GM18868 (cell line): ENCODE results near the gene TSPAN2.

Experiments used
- ATAC-seq: cut with Tn5 transposase; IDR thresholded peaks from one replicate; pipeline ENCODE4 v1.9.1; 2021; ENCODE audit warnings: mild to moderate bottlenecking, moderate library complexity; ENCODE audit not compliant: unreplicated experiment

Gene TSPAN2

DNA sequence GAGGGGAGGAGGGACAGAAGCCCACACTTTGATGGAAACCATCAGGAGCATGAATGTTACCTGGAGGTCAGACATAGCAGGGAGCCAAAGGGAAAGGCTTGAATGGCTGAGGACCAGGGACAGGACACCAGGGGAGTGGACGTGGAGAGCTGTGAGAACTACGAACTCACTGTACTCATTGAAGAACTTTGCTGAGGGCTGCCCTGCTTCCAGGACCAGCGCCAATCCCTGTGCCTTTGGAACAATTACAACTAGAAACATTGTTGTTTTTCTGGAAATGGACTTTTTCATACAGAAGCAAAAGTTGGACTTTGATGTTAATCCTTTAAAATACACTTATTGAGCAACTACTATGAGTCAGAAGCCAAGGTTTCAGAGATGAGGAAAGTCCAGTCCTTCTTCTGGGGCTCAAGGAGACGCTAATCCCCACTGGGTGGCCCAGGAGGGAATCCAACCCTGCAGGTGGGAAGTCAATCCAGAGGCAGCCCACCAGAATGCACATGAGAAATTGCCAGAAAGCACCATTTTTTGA, 12.9 kb downstream of the TSPAN2 start:
- no peak for ATAC-seq

DNA sequence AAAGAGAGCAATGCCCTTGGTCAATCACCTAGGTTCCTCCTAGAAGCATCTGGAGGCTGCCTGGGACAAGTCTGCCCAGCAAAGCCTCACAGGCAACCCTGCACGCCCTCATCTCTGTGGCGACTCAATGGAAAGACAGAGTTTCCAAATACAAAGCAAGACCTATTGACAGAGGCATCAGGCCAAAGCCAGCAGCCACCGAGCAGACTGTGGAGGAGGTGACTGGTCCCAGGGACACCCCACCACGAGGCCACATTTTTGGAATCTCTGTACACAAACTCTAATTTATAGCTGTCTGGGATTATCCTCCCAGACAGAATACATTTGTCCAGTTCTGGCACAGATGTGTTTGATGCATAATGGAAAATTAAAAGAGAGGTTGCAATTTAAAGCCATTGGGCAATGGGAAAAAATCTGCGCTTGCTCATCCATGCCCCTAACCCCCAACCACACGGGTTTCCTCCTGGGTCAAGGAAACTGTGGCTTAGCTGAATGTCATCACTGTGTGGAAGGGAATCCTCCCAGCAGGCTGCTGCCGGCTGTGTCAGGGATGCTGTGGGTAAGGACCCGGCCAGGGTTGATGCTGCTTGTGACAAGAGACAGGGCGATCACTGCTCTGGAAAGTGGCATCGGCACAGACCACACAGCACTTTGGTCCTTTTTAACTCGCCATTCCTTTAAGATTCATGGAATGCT, 14.3 kb downstream of the TSPAN2 start:
- no peak for ATAC-seq

DNA sequence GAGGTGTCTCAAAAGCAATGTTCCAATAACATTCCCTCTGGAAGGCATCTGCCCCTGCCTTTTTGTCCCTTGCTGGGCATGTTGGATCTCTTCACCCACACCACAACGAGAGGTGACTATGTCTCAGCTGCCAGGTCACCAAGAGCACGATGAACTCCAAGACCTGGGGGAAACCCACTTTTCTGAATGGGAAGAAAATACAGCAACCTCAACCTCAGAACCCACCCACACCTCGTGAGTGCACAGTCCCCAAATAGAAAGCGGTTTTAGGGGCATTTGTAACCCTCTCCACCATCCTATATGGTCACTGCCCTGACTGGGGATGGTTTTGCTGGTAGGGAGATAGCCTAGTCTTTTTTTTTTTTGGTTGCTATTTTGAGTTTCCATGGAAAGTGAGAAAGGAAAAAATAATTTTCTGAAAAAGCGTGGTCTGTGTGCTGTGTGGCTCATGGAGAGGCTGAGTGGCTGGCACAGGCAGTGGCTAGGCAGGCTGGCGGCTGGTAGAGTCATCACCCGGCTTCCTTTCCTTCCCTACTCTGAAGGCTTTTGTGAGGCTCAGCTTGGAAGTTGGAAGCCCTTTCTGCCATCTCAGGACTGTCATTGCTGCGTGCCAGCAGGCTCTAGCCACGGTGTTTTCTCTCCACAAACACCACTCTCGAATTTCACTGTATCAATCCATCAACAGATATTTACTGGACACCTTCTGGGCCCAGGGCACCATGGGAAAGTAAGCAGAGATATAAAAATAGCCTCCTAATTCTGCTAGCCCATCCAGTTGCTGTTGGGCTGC, 15.8 kb downstream of the TSPAN2 start:
- ATAC-seq, result peak; percentile 57

DNA sequence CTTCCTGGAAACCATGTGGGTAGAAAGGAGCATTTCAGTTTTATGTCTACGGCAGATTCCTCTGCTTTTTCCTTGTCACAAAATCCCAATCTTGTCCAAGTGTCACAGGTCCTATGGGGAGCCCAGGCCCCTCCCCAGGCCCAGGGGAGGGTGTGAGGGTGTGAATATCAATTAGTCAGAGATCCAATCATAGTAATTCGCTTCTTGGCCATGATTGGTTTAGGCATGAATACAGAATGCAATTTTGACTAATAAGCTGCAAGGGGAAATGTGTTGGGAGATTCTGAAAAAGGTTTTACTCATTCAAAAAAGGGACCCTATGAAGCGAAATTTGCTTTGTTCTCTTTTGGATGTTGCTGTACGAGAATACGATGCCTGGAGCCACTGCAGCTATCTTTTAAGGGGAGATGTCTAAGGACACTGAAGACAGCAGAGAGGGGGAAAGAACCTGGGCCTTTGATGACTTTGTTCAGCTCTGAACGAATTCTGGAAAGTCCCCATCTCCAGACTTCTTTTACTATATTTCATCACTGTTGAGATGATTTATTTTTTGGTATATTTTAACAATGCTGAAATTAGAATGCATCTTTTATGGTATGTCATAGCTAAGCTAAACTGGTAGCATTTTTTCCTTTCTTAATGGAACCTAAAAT, 18.2 kb downstream of the TSPAN2 start:
- peak; percentile 46 for ATAC-seq

DNA sequence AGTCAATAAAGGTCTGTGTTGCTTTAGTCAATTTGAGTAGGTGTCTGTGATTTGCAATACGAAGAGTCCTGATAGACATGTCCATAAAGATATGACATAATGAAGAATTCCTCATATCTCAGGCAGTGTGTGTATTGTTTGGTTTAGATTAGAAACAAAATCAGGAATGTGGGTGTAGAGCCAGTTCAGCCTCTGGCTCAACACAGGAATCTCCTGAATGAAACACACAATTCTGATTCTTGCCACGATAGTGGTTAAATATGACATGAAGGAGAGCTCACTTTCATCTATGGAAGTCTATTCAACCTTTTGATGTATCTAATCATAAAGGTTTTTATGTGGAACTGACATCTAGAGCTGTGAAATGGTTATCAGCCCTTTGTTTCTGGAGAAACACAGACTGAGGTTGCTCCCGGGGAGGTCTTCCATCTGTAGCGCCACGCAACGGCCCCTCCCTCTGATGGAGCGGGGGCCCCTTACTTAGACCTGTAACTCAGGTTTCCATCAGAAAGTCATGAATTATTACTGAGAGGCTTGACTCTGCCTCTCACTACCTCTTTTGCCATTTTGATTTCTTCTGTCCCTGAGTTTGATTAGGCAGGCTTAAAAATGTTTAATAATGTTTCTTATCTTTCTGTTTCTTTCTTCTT, 19.5 kb downstream of the TSPAN2 start:
- no peak for ATAC-seq

DNA sequence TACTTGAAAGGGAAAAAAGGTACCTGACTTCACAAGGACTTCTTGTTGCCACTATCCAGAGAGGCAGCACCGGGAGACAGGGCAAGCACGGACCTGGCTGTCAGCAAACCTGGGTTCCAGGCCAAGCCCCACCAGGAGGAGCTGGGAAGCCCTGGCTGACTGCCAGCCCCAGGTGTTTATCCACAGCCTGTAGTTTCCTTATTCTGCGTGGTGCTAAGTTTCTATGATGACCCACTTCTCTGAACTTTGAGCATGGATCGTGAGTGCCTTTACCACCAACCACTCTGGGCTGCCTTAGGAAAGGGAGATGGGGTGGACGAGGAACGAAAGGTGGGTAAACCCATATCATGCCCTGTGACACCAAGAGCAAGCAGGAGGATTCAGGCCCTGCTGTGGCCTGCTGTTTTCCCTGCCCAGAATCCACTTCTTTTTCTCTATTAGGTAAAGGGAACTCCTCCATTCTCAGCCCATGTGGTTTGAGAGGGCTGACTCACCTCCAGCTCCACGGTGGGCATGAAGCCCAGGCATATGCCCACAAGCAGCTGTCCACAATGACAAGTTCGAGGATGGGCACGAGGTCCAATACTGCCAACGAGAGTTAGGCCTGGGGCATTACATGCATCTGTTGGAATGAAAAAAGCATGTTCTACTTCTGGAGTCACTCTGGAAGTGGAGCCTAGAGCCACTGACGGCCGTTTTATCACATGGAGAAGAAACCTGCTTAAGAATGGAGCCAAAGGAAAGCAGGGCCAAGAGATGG, 20.3 kb downstream of the TSPAN2 start:
- ATAC-seq, result no peak

DNA sequence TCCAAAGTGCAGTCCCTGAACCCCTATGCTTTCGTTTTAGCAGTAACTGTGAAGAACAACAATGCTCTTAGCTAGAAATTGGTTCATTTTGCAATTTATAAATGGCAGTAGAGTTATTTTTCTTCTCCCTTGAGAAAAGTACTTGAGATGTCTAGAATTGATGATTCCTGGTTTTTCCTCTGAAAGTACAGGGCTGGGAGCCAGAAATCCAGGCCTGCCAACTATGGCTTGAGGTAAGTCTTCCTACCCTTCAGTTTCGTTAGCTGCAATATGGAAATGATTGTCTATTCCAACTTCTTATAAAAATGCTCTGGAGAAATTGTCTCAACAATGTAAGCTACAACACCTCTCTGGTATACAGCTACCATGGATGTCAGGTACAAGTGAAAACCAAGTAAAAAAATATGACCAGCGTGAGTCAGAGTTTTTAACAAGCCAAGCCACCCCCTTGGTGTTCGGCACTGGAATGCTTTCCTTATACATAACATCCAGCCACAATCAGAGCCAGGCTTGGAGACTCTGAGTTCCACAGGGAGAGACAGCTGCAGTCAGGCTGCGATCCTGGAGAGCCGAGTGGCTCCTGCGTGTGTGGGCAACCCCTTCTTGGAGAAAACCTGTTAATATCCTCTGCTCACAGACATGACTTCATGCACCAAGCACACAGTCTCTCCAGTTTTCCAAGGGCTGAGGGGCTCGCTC, 22.0 kb downstream of the TSPAN2 start:
- no peak for ATAC-seq

DNA sequence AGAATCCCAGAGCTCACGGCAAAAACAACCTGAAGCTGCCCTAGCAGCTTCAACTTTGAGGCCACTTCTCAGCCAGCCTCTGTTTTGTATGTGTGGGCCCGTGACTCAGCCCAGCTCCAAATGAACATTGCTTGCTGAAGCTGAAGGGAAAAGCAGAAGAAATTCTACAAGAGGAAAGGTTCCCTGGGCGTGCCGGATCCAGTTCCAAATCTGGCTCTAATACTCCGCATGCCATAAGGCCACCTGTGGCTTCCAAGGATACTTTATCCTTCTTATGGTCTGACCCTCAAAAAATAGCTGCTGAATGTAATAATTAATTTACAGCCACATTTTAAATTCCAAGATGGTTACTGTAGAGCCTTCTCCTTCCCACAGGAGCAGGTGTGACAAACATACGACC, 24.3 kb downstream of the TSPAN2 start:
- no peak for ATAC-seq

DNA sequence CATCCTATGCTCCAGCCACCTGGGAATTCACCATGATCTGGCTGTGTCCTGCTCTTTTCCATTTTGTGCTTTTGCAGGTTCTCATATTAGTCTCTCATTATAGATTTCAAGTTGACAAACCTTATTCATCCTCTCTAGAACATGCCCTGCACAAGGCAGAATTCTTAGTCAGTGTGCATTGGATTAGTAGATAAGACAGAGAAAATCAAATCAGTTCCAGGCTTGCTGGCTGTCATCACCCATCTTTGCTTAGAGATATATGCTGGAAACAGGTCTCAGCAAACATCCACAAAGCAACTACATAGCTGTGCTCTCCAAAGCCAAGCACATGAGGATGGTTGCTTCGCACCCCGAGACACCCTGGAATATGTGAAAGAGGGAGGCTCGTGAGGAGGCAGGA, 24.8 kb downstream of the TSPAN2 start:
- ATAC-seq, result no peak

DNA sequence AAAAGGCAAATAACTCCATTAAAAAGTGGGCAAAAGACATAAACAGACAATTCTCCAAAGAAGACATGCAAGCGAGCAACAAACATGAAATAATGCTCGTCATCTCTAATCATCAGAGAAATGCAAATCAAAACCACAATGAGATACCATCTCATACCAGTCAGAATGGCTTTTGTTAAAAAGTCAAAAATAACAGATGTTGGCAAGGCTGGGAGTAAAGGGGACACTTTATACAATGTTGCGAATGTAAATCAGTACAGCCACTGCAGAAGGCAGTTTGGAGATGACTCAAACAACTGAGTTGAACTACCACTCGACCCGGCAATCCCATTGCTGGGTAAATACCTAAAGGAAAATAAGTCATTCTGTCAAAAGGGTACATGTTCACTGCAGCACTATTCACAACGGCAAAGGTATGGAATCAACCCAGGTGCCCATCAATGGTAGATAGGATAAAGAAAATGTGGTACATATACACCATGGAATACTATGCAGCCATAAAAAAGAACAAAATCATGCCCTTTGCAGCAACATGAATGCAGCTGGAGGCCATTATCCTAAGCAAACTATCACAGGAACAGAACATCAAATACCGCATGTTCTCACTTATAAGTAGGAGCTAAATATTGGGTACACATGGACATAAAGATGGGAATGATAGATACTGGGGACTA, 25.9 kb downstream of the TSPAN2 start:
- ATAC-seq, result peak; percentile 69

DNA sequence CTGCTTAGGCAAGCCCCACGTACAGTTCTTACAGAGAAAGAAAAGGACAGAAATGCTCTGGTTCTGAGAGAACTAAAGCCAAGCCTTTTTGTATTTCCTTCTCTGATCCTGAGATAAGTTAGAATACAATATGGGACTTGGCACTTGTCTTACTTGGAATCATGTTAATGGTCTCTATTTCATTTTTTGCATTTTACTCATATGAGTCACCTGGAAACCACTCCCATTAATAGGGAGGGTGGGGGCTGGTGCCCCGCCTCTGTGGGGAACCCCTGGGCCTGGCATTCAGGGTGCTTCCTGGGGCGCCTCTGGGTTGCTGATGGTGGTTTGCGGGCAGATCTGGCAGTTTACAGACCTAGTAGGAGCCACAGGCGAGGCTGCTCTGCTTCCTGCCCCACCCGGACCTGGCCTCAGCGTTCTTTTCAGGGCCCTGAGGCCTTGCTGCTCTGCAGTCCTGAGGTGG, 26.7 kb downstream of the TSPAN2 start:
- ATAC-seq, result peak; percentile 91

DNA sequence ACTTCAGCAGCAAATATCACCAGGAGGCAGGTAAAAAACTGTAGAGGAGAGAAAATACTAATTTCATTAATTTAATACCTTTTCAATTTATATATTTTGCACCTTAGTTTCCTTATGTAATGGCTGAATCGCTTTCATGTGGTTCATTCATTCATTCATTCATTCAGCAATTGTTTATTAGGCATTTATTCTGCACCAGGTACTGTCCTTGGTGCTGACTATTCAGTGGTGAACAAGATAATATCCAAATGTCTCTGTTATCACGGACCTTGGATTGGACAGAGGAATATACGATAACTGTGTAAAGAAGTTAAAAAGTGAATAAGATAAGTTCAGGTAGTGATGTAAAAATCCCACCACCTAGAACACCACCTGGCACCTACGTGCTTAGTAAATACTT, 28.8 kb downstream of the TSPAN2 start:
- no peak for ATAC-seq

DNA sequence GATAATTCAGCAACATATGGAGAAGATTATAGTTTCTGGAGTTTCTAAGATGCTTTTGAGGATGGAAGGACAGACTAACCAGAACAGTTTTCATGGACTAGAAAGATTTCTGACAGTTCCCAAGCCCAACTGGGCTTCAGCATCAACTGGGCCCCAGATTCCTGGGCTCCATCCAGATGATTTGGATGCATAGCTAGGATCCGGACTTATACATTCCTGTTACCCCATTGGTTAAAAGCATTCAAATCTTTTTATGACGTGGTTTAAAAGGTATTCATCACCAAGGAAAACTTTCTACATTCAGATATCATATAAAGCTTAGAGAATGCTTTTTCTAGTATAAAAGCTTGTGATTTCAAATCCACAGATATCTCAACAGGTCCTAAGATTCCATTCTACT, 30.0 kb downstream of the TSPAN2 start:
- ATAC-seq, result no peak

DNA sequence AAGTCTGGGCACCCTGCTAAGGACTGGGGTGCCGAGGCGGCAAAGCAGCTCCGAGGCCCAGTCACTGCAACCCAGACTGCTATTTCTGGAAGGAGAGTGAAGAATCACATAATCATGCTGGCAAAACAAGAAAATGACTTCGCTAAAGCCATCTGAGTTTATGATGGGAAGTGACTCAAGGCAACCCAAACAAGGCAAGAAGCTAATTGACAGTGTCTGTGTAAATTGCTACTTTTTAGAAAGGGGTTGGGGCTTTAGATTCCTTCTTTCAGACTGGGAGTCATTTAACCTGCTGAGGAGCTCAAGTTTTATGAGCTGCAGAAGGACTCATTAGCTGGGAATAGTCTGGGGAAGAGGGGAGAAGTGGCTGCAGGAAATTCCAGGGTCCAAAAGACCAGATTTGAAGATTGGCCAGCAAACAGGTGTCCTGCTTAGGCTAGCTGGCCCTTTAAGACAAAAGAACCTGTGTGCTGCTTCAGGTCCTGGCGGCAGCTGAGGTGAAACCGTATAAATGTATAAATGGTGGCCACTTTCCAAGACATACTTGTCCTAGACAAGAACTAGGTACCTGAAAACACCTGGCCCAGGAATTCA, 31.5 kb downstream of the TSPAN2 start:
- no peak for ATAC-seq

DNA sequence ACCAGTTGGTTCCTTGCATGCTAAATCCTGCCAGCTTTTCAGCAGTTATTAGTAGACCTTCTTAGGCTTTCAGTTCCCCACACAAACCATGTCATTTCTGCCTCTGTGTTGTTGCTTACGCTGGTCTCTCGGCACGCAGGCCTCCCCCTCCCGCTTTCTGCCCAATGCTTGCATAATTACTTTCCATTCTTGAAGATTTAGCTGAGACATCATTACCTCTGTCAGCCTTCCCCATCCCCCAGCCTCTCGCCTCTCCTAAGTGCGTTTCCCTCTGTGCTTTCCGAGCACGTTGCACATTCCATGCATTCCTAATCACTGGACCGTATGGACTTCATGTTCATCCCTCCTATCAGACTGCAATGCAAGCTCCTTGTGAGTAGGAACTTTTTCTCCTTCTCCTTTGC, 32.9 kb downstream of the TSPAN2 start:
- no peak for ATAC-seq

DNA sequence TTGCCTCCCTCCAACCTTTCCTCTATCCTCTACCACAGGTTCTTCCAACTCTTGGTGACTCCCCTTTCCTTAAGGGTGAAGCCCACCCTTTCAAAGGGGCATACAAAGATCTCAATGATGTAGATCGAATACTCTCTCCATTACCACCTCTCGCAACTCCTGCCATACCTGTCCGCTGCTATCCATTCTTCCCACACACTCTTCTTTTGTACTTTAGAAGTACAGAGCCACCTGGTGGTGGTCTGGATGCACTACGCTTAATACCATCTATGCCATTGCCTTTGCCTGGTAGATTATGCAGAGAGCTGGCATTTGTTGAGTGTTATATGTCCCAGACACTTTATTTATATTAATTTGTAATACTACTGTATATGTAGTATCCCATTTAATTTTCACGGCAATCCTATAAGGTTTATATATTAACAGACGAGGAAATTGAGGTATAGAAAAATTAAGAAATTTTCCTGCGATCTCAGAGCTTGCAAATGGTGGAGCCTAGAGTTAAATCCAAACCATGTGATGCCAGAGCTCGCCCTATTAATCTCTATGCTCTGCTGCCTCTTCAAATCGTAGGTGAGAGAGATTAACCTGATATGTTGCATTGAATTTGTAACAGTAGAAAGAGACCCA, 36.7 kb downstream of the TSPAN2 start:
- peak; percentile 92 for ATAC-seq

DNA sequence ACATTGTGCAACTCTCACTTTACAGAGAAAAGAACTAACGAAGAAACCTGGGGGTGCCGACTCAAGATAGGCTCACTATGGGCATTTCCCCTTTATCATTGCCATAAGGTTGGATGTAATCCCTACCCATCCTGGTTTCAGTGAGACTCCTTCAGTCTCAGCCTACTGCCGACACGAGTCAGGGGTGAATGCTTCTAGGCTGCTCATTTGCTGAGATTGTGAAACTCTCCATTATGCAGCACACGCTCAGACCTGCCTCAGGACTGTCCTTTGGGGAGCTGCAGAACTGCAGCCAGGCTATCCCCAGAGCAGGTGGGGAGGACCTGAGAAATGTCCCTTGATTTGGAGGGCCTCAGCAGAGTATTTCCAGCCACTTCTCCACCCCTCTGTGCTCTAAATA, 37.5 kb downstream of the TSPAN2 start:
- no peak for ATAC-seq

DNA sequence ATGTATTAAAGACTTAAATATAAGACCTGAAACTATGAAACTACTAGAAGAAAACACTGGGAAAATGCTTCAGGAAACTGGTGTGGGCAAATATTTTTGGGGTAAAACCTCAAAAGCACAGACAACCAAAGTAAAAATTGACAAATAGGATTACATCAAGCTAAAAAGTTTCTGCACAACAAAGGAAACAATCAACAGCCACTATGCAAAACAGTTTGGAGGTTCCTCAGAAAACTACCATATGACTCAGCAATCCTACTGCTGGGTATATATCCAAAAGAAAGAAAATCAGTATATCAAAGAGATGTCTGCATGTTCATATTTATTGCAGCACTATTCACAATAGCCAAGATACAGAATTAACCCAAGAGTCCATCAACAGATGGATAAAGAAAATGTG, 42.6 kb downstream of the TSPAN2 start:
- no peak for ATAC-seq
